HUES6 (cell line): ENCODE measurements around the gene TAS2R31.
"Not testable (repeated sequence)": the region's sequence is repeated elsewhere in the genome, so short reads cannot be mapped to it uniquely, and the experiment has no call there.

Source experiments
- H3K27ac ChIP-seq: 2 replicates; pipeline ENCODE4 v1.7.0; 2013; ENCODE audit warnings: low read depth, mild to moderate bottlenecking, low read length, inconsistent platforms
- H3K27me3 ChIP-seq: 2 replicates; pipeline ENCODE4 v1.6.1; 2013; ENCODE audit warnings: low read length; ENCODE audit not compliant: control insufficient read depth, insufficient read depth
- H3K36me3 ChIP-seq: 2 replicates; pipeline ENCODE4 v1.6.1; 2013; ENCODE audit warnings: low read length; ENCODE audit not compliant: control insufficient read depth, insufficient read depth
- H3K4me1 ChIP-seq: 2 replicates; pipeline ENCODE4 v1.6.1; 2013; ENCODE audit warnings: low read length; ENCODE audit not compliant: control insufficient read depth, insufficient read depth
- H3K4me3 ChIP-seq: 2 replicates; pipeline ENCODE4 v1.5.1; 2013; ENCODE audit warnings: low read depth, low read length
- H3K9ac ChIP-seq: one replicate; pipeline ENCODE4 v1.6.1; 2013; ENCODE audit warnings: mild to moderate bottlenecking, low read length
- H3K9me3 ChIP-seq: 2 replicates; pipeline ENCODE4 v1.6.1; 2013; ENCODE audit warnings: low read depth, low read length; ENCODE audit not compliant: control insufficient read depth, insufficient read depth

The TAS2R31 gene

GRCh38 chr12:11031307-11031706 lies at the start of gene TAS2R31:
TAS2R31 (minus strand) TSS chr12:11031407; CDS start chr12:11031335, 72 bp downstream.
- H3K4me3 ChIP-seq = no peak within 1 kb of the TSS
- H3K9ac ChIP-seq = no peak within 1 kb of the TSS
- H3K27ac ChIP-seq = no peak within 1 kb of the TSS
- H3K9me3 ChIP-seq = no peaks in the 10 kb centered on the region
- H3K27me3 ChIP-seq = no peaks in the 10 kb centered on the region
- H3K4me1 ChIP-seq = no peaks in the 10 kb centered on the region
- H3K36me3 ChIP-seq = no peaks in the 10 kb centered on the region

- Histone ChIP-seq H3K4me1 (no peaks in the 10 kb centered on the region), H3K27me3 (no peaks in the 10 kb centered on the region)
These were observed 47.0 kb upstream of the TAS2R31 start for GRCh38 chr12:11078246-11078645.

GRCh38 chr12:11075642-11076041 lies 44.4 kb upstream of the TAS2R31 start:
- Histone ChIP-seq H3K9ac (no peak overlapping the region), H3K27ac (no peak overlapping the region), H3K4me1 (peaks cover 11% of the 10 kb centered on the region)

More at GRCh38 chr12:11078246-11078645, 47.0 kb upstream of the TAS2R31 start:
- no peak overlapping the region for H3K4me3 ChIP-seq
- H3K36me3 ChIP-seq = no peaks in the 10 kb centered on the region
- H3K9ac ChIP-seq = no peak overlapping the region
- 0 out of 2 replicates have a peak, but pooled peaks cover 2% of the 10 kb centered on the region for H3K9me3 ChIP-seq
- no peak overlapping the region for H3K27ac ChIP-seq

GRCh38 chr12:11071414-11071813 lies 40.2 kb upstream of the TAS2R31 start:
- H3K9ac ChIP-seq = no peak overlapping the region
- H3K27me3 ChIP-seq = no peaks in the 10 kb centered on the region
- H3K9me3 ChIP-seq = no peaks in the 10 kb centered on the region
- no peaks in the 10 kb centered on the region for H3K36me3 ChIP-seq
- no peak overlapping the region for H3K4me3 ChIP-seq
- H3K27ac ChIP-seq = no peak overlapping the region
- peaks cover 11% of the 10 kb centered on the region for H3K4me1 ChIP-seq

More at GRCh38 chr12:11075642-11076041, 44.4 kb upstream of the TAS2R31 start:
- H3K9me3 ChIP-seq = 0 out of 2 replicates have a peak, but pooled peaks cover under 1% of the 10 kb centered on the region
- H3K36me3 ChIP-seq = no peaks in the 10 kb centered on the region
- no peak overlapping the region for H3K4me3 ChIP-seq
- H3K27me3 ChIP-seq = no peaks in the 10 kb centered on the region

- H3K36me3 ChIP-seq = no peaks in the 10 kb centered on the region
These were observed 39.8 kb upstream of the TAS2R31 start for GRCh38 chr12:11070999-11071398.

GRCh38 chr12:11069854-11070365 lies 38.7 kb upstream of the TAS2R31 start:
- H3K9me3 ChIP-seq = no peaks in the 10 kb centered on the region
- no peak overlapping the region for H3K4me3 ChIP-seq
- peaks cover 11% of the 10 kb centered on the region for H3K4me1 ChIP-seq
- no peaks in the 10 kb centered on the region for H3K27me3 ChIP-seq
- no peak overlapping the region for H3K27ac ChIP-seq
- no peak overlapping the region for H3K9ac ChIP-seq
- H3K36me3 ChIP-seq = no peaks in the 10 kb centered on the region

More at GRCh38 chr12:11070999-11071398, 39.8 kb upstream of the TAS2R31 start:
- peaks cover 11% of the 10 kb centered on the region for H3K4me1 ChIP-seq
- no peak overlapping the region for H3K4me3 ChIP-seq
- H3K9me3 ChIP-seq = no peaks in the 10 kb centered on the region
- H3K27me3 ChIP-seq = no peaks in the 10 kb centered on the region
- no peak overlapping the region for H3K27ac ChIP-seq
- H3K9ac ChIP-seq = no peak overlapping the region

- Histone ChIP-seq H3K9ac (no peak overlapping the region), H3K9me3 (no peaks in the 10 kb centered on the region), H3K4me3 (no peak overlapping the region), H3K4me1 (peaks cover 11% of the 10 kb centered on the region), H3K36me3 (no peaks in the 10 kb centered on the region), H3K27ac (no peak overlapping the region), H3K27me3 (no peaks in the 10 kb centered on the region)
These were observed 36.3 kb upstream of the TAS2R31 start for GRCh38 chr12:11067514-11067913.

GRCh38 chr12:11062194-11062593 lies 31.0 kb upstream of the TAS2R31 start, which contains the start of gene TAS2R46:
TAS2R46 (minus strand) TSS chr12:11062294; CDS start chr12:11062294, 0 bp downstream.
- not testable (repeated sequence) for H3K36me3 ChIP-seq, H3K9ac ChIP-seq, H3K27me3 ChIP-seq, H3K27ac ChIP-seq, H3K9me3 ChIP-seq, H3K4me3 ChIP-seq, H3K4me1 ChIP-seq

GRCh38 chr12:11059784-11060183 lies 28.6 kb upstream of the TAS2R31 start:
- H3K9me3 ChIP-seq = no peaks in the 10 kb centered on the region
- H3K36me3 ChIP-seq = no peaks in the 10 kb centered on the region
- no peaks in the 10 kb centered on the region for H3K27me3 ChIP-seq
- H3K27ac ChIP-seq = no peak overlapping the region
- H3K9ac ChIP-seq = no peak overlapping the region
- H3K4me3 ChIP-seq = no peak overlapping the region
- no peaks in the 10 kb centered on the region for H3K4me1 ChIP-seq

GRCh38 chr12:11059041-11059440 lies 27.8 kb upstream of the TAS2R31 start:
- Histone ChIP-seq H3K27me3 (no peaks in the 10 kb centered on the region), H3K4me1 (no peaks in the 10 kb centered on the region), H3K9me3 (0 out of 2 replicates have a peak, but pooled peaks cover under 1% of the 10 kb centered on the region), H3K9ac (no peak overlapping the region), H3K27ac (no peak overlapping the region), H3K36me3 (no peaks in the 10 kb centered on the region), H3K4me3 (no peak overlapping the region)

GRCh38 chr12:11055306-11055705 lies 24.1 kb upstream of the TAS2R31 start:
- Histone ChIP-seq H3K4me1 (no peaks in the 10 kb centered on the region), H3K36me3 (no peaks in the 10 kb centered on the region; the same call in 1 of the 2 replicates), H3K9ac (no peak overlapping the region), H3K27ac (no peak overlapping the region), H3K9me3 (peaks cover 28% of the 10 kb centered on the region), H3K4me3 (no peak overlapping the region), H3K27me3 (no peaks in the 10 kb centered on the region)
